Activated naive CD4-positive, alpha-beta T cell treated with anti-CD3 and anti-CD28 coated beads, Interleukin-2, amount 50 U/mL, for 24 hours (primary cell): ENCODE measurements around the gene HIPK2.

Source experiments
- H3K27ac Mint-ChIP-seq: one replicate; pipeline ENCODE4 v1.8.0; 2021; ENCODE audit warnings: mild to moderate bottlenecking, mixed read lengths
- H3K27me3 Mint-ChIP-seq: one replicate; pipeline ENCODE4 v1.8.0; 2021; ENCODE audit warnings: mixed read lengths
- H3K36me3 Mint-ChIP-seq: one replicate; pipeline ENCODE4 v1.8.0; 2021; ENCODE audit warnings: mixed read lengths
- H3K4me1 Mint-ChIP-seq: one replicate; pipeline ENCODE4 v1.8.0; 2021; ENCODE audit warnings: mixed read lengths
- H3K4me3 Mint-ChIP-seq: one replicate; pipeline ENCODE4 v1.8.0; 2021; ENCODE audit warnings: mild to moderate bottlenecking, mixed read lengths
- H3K9me3 Mint-ChIP-seq: one replicate; pipeline ENCODE4 v1.8.0; 2021; ENCODE audit warnings: mixed read lengths

The HIPK2 gene

DNA sequence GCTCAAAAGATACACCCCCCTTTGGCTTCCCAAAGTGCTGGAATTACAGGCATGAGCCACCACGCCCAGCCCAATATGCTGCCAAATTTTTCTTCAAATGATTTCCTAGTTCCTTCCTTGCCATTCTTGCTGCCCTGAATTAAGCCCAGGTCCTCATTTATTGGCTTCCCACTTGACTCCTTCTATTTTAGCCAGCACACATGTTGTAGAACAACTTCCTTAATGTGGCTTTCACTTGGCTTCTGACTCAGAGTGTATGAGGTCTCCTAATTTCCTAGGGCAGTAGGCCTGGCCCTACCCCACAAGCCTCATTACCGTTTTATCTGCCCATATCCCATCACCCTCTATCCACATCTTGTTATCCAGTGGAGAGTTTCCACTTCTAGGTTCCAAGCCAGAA, 21.8 kb upstream of the HIPK2 start:
- Mint-ChIP-seq H3K9me3 (peaks cover 5% of the 10 kb centered on the region), H3K36me3 (peaks cover 1% of the 10 kb centered on the region), H3K4me3 (no peak overlapping the region), H3K4me1 (peaks cover 5% of the 10 kb centered on the region), H3K27me3 (no peaks in the 10 kb centered on the region), H3K27ac (no peak overlapping the region)

DNA sequence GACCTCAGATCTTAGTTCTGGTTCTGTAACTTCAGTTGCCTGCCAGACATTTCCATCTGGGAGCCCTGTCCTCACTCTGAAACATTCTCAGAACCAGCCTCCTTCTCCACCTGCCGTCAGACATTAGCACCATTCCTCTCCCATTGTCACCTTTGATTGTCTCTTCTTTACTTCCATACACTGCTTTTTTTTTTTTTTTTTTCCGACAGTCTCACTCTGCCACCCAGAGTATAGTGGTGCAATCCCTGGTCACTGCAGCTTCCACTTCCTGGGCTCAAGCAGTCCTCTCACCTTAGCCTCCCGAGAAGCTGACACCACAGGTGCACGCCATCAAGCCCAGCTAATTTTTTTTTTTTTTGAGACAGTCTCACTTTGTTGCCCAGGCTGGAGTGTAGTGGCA, 21.1 kb upstream of the HIPK2 start:
- Mint-ChIP-seq H3K9me3 (peaks cover 5% of the 10 kb centered on the region), H3K27ac (no peak overlapping the region), H3K36me3 (peaks cover 1% of the 10 kb centered on the region), H3K27me3 (no peaks in the 10 kb centered on the region), H3K4me1 (peaks cover 5% of the 10 kb centered on the region), H3K4me3 (no peak overlapping the region)

DNA sequence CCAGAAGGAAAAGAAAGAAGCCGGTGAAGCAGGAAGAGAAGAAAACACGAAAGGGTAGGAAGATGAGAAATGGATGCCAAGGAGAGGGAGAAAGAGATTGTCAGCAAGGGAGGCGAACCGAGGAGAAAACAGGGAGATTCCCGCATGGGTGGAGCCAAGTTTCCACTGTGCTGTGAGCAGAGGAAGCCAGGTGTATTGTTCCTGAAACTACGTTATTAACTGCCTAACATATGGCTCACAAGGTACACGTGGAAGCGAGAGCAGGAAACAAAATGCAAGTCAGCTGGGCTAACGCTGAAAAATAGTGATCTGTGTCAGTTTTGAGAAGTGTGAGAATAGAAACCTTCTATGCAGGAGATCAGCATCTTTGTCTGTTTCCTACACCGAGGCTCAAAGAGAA, 20.4 kb upstream of the HIPK2 start:
- no peak overlapping the region for H3K27ac Mint-ChIP-seq
- no peaks in the 10 kb centered on the region for H3K27me3 Mint-ChIP-seq
- peaks cover 5% of the 10 kb centered on the region for H3K4me1 Mint-ChIP-seq
- H3K36me3 Mint-ChIP-seq: peaks cover 1% of the 10 kb centered on the region
- peaks cover 5% of the 10 kb centered on the region for H3K9me3 Mint-ChIP-seq
- H3K4me3 Mint-ChIP-seq: no peak overlapping the region

DNA sequence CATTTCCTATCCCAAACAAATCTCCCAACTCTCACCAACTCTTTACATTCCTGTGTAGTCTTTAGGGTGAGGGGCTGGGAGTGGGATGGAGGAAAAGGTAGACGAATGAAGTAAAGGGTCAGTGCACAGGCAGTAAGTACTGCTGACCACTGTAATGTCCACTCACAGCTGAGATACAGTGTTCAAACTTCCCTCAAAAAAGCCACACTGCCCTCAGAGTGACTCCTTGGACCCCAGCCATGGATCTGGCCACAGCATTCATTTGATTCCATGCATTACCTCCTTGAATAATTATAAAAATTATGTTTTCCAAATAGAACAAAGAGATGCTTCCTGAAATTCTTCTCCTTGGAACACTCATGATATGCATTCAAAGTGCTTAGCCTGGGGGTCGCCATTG, 19.8 kb upstream of the HIPK2 start:
- Mint-ChIP-seq H3K36me3 (peaks cover 1% of the 10 kb centered on the region), H3K27ac (no peak overlapping the region), H3K4me3 (no peak overlapping the region), H3K27me3 (no peaks in the 10 kb centered on the region), H3K4me1 (peaks cover 5% of the 10 kb centered on the region), H3K9me3 (peaks cover 5% of the 10 kb centered on the region)

DNA sequence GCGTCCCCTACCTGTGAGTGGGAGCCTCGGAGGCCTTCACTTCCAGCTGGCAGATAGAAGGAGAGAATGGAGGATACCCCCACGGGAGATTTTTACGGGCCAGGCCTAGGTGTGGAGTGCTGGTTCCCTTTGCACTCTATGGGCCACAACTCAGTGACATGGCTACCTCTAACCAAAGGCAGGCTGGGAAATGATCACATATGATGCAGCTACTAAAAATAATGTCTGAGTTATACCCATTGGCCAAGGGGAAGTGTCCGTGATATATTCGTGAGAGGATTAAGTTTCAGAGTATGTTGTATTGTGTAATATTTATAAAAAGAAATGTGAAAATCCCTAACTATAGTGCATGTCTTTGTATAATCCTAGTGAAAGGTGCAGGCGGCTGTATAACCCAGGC, 13.5 kb upstream of the HIPK2 start:
- Mint-ChIP-seq H3K4me3 (no peak overlapping the region), H3K27me3 (no peaks in the 10 kb centered on the region), H3K9me3 (peaks cover 5% of the 10 kb centered on the region), H3K36me3 (peaks cover 1% of the 10 kb centered on the region), H3K27ac (no peak overlapping the region), H3K4me1 (no peaks in the 10 kb centered on the region)

DNA sequence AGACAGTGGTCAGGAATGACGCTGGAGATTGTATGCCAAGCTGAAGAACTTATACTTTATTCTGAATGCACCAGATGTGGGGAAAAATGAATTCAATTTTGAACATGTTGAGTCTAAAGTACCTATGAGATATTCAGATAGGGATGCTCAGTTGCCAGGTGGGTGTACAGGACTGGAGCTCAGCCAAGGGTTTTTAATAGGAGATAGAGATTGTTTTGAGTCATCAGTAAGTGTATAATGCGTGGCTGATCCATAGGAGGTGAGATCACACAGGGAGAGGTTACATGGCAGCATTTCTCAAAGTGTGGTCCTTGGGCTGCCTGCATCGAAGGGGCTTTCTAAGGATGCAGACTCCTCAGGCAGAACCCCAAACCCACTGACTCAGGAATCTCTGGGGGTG, 6.8 kb upstream of the HIPK2 start:
- H3K36me3 Mint-ChIP-seq: no peaks in the 10 kb centered on the region
- H3K9me3 Mint-ChIP-seq: no peaks in the 10 kb centered on the region
- H3K4me3 Mint-ChIP-seq: no peak overlapping the region
- no peak overlapping the region for H3K27ac Mint-ChIP-seq
- no peaks in the 10 kb centered on the region for H3K27me3 Mint-ChIP-seq
- peaks cover 5% of the 10 kb centered on the region for H3K4me1 Mint-ChIP-seq

DNA sequence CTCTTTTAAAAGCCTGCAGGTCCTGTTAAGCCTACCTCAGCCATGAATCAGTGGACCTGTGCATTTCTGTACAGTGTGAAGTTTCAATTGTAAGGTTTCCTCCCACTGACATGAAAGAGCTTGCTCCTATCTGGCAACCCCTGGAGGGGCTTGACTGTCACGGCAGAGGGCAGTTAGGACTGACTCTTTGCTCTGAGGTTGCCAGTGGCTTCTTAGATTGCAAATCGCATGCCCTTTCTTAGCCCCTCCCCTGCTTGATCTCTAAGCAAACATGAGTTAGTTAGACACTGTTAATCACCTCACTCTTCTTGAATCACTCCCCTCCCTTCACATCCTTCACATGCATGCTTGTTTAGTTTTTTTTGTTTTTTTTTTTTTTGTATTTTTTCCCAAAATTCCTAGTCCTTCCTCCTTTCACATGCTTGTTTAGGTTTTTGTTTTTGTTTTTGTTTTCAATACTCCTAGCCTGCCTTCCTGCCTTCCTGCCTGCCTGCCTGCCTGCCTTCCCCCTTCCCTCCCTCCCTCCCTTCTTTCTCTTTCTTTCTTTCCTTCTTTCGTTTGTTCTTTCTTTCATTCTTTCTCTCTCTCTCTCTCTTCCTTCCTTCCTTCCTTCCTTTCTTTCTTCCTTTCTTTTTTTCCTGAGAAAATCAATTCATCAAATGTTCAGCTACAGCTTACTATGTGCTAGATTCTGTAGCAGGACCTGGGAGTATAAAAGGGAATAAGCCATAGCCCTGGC, 6.0 kb upstream of the HIPK2 start:
- H3K4me1 Mint-ChIP-seq: peaks cover 13% of the 10 kb centered on the region
- no peaks in the 10 kb centered on the region for H3K9me3 Mint-ChIP-seq
- no peaks in the 10 kb centered on the region for H3K27me3 Mint-ChIP-seq
- no peaks in the 10 kb centered on the region for H3K36me3 Mint-ChIP-seq
- H3K4me3 Mint-ChIP-seq: no peak overlapping the region
- no peak overlapping the region for H3K27ac Mint-ChIP-seq

DNA sequence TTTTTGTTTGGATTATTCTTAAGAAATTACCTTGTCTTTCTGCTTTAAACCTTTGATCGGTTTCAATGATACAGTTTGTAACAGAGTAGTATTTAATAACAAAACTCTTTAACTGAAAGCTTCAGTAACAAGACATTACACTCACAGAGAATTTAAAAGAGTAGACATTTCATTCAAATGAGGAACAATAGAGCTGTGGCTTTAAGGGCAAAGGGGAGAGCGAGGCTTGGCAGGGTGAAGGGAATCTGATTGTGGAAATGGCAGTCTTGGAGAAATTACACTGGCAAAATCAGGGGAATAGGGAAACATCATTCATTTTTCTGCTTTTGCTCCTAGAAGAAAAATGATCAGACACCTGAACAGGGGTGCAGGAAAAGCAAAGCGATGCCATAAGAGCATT, 5.1 kb upstream of the HIPK2 start:
- H3K36me3 Mint-ChIP-seq: no peaks in the 10 kb centered on the region
- H3K27me3 Mint-ChIP-seq: no peaks in the 10 kb centered on the region
- H3K4me1 Mint-ChIP-seq: peaks cover 17% of the 10 kb centered on the region
- H3K27ac Mint-ChIP-seq: no peak overlapping the region
- H3K4me3 Mint-ChIP-seq: no peak overlapping the region
- H3K9me3 Mint-ChIP-seq: no peaks in the 10 kb centered on the region

DNA sequence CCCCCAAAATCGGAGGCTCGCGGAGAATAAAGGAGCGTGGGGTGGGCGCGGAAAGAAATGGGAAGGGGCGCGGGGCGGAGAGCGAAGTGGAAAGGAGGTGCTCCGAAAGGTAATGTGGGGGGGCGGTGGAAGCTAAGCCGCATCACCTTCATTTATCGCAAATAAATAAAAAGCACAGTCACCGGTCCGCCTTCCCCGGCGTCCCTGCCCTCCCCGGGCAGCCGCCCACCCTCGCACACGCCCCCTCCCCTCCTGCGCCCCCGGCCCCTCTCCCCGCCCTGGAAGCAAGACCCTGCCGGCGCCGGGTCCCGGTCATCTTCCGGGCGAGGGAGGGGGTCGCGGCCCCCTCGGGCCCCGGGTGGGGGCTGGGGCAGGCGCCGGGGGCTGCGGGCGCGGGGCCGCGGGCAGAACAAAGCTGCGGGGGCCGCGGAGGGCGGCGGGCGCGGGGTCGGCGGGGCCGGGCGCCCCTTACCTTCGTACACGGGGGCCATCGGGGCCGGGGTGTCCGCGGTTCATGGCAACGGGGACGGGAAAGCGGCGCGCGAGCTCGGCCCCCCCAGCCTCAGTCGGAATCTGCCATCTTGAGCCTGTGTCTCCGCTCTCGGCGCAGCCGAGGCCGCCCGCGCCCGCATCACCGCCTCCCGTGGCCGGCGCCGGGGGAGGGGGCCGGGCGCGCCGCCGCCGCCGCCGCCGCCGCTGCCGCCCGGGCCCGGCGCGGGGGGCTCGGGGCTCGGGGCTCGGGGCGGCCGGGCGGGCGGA, 486 bp downstream of the HIPK2 start:
- H3K4me3 Mint-ChIP-seq: peak overlapping the region; percentile 98
- H3K4me1 Mint-ChIP-seq: peaks cover 57% of the 10 kb centered on the region
- H3K27me3 Mint-ChIP-seq: no peaks in the 10 kb centered on the region
- no peaks in the 10 kb centered on the region for H3K9me3 Mint-ChIP-seq
- H3K36me3 Mint-ChIP-seq: no peaks in the 10 kb centered on the region
- H3K27ac Mint-ChIP-seq: peak overlapping the region; percentile 99

DNA sequence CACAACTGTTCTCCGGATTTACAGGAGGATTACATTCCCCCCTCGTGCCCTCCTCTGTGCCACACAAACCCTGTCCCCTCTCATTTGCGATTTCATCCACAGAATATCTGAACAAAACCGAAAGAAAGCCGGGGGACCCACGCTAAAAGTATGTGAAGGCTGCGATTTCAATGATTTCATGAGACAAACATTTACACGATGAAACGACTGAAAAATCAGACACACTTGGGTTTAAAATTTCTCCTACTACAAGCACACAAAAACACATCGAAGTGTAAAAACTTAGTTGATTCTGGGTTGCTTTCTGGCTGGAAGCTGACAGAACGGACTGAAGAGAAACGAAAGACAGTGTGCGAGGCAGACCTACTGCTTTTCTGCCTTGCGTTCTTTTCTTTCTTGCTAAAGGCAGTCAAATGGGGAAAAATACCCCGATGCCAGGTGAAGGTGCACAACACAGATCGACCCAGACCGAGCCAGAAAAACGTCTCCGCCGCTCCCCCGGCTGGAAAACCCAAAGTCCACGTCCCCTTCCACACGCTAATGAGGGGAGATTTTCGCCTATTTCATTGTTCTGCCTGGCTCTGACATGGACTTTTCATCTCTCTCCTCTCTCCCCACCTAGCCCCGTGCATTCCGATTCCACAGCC, 1.2 kb downstream of the HIPK2 start:
- Mint-ChIP-seq H3K9me3 (no peaks in the 10 kb centered on the region), H3K4me3 (peak overlapping the region; percentile 98), H3K27ac (peak overlapping the region; percentile 99), H3K27me3 (no peaks in the 10 kb centered on the region), H3K4me1 (peaks cover 65% of the 10 kb centered on the region), H3K36me3 (no peaks in the 10 kb centered on the region)

DNA sequence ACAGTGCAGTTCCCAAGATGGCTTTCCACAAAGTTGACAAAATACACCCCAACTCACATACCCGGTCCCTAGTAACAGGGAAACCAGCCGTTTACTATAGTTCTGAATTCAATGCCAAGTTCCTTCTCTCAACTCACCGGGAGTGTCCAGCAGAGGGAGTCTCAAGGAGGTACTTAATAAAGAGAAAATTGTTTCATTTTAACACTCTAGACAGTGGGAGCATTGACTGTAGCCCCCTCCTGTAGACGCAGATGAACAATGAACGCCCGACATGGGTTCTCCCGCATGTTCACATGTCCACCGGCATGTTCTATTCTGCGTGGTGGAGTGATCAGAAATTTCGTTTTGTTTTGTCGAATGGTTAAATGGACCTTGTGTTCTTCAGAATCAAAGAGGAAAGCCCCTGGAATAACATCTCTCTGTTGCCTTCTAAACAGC, 1.9 kb downstream of the HIPK2 start:
- Mint-ChIP-seq H3K4me3 (peak overlapping the region; percentile 98), H3K4me1 (peaks cover 72% of the 10 kb centered on the region), H3K9me3 (no peaks in the 10 kb centered on the region)

DNA sequence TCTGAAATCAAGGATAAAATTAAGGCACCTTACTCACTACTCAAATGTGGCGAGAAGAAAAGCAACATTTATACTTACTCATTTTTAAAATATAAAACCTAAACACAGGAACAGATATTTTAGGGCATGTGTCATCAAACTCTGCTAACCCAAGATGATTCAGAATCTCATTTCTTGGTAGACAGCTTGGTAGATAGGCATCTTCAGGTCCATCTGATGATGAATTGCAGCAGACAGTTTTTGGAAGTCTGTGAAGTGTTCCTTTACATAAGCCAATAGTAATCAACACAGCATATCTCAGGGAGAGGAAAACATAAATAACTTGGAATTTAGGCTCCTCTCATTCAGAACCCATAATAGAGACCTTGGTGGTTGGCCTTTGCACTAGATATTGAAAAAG, 3.4 kb downstream of the HIPK2 start:
- H3K9me3 Mint-ChIP-seq: no peaks in the 10 kb centered on the region
- H3K27ac Mint-ChIP-seq: peak overlapping the region; percentile 80
- H3K4me3 Mint-ChIP-seq: peak overlapping the region; percentile 54
- H3K4me1 Mint-ChIP-seq: peaks cover 79% of the 10 kb centered on the region
- peaks cover 2% of the 10 kb centered on the region for H3K36me3 Mint-ChIP-seq
- H3K27me3 Mint-ChIP-seq: no peaks in the 10 kb centered on the region

More for the DNA sequence above, 1.9 kb downstream of the HIPK2 start:
- H3K36me3 Mint-ChIP-seq: peaks cover 2% of the 10 kb centered on the region
- no peaks in the 10 kb centered on the region for H3K27me3 Mint-ChIP-seq
- peak overlapping the region; percentile 85 for H3K27ac Mint-ChIP-seq

DNA sequence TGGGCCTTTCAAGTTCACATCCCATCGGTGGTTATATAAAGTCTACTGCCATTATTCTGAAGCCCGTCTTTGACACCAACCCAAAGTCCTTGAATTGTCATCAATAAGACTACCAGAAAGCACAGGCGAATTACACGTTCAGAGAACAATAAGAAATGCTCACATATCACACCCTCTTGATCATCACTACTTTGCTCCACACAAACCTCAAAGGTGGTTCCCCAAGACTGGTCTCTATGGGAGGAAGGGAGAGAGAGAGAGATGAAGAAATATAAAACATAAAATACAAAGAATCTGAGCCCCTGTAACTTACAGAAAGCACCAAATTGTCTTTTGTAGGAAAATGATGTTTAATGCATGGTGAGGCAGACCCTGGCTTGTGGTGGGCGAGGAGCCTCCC, 4.4 kb downstream of the HIPK2 start:
- Mint-ChIP-seq H3K36me3 (peaks cover 2% of the 10 kb centered on the region), H3K27me3 (no peaks in the 10 kb centered on the region), H3K27ac (peak overlapping the region; percentile 35), H3K4me1 (peaks cover 80% of the 10 kb centered on the region), H3K9me3 (no peaks in the 10 kb centered on the region), H3K4me3 (peak overlapping the region; percentile 52)

DNA sequence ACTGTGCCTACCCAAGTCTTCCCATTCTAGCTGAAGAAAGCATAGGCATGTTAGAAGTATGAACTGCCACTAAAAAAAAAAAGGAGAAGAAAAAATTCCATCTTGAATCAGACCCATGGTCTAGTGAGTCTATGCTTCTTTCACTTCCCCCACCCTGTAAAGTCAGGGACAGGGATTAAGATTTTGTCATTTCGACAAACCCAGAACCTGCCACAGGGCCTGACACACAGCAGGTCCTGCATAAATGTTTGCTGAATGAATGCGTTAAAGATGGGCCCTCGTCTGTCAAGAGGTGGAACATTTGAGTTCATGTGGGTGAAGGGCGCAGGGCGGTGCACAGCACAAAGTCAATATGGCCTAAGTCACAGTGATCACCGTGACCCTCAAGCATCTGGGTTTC, 4.9 kb downstream of the HIPK2 start:
- H3K4me3 Mint-ChIP-seq: no peak overlapping the region
- no peaks in the 10 kb centered on the region for H3K27me3 Mint-ChIP-seq
- no peaks in the 10 kb centered on the region for H3K9me3 Mint-ChIP-seq
- H3K27ac Mint-ChIP-seq: no peak overlapping the region
- H3K36me3 Mint-ChIP-seq: peaks cover 2% of the 10 kb centered on the region
- H3K4me1 Mint-ChIP-seq: peaks cover 85% of the 10 kb centered on the region

DNA sequence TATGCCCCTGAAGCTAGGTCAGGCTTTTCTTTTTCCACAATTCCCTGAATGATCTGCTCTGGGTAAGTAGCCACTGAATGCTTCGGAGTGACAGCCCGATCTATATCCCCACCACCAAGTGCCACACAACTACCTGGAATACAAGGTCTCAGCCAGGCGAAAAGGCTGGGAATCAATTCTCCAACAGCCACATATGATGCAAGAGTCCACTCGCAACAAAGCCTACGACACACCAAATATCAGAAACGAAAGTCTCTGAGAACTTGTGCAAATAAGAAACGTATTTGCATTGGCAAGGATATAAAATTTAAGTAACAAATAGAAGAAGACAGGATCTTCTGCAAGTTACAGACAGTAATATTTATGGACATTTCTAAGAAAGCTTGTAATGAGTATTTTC, 5.7 kb downstream of the HIPK2 start:
- peaks cover 2% of the 10 kb centered on the region for H3K36me3 Mint-ChIP-seq
- peak overlapping the region; percentile 57 for H3K27ac Mint-ChIP-seq
- H3K4me3 Mint-ChIP-seq: no peak overlapping the region

More for the DNA sequence above, 5.7 kb downstream of the HIPK2 start:
- Mint-ChIP-seq H3K27me3 (no peaks in the 10 kb centered on the region), H3K9me3 (no peaks in the 10 kb centered on the region), H3K4me1 (peaks cover 93% of the 10 kb centered on the region)
